ENCODE measurements around the gene ARPC5L.

Gene ARPC5L

GRCh38 chr9:124818431-124819281, 43.3 kb upstream of the ARPC5L start:
- TF ChIP-seq CTCF (IDR thresholded peaks at IDR 0.05; ENCODE audit: low read depth, low read length), result no peak
- in situ Hi-C loops (cut with HindIII; ENCODE audit: low sequenced_read_pairs), result no loop called here
- peak; percentile 39 for DNase-seq (ENCODE audit: low read depth, low spot score)
- H3K4me3 ChIP-seq (ENCODE audit: low read depth, low read length), result no peak overlapping the region

GRCh38 chr9:124820698-124821623, 41.0 kb upstream of the ARPC5L start:
- in situ Hi-C loops (cut with HindIII; ENCODE audit: low sequenced_read_pairs), result no loop called here
- no peak for TF ChIP-seq CTCF (IDR thresholded peaks at IDR 0.05; ENCODE audit: low read depth, low read length)
- no peak overlapping the region for H3K4me3 ChIP-seq (ENCODE audit: low read depth, low read length)
- no peak for DNase-seq (ENCODE audit: low read depth, low spot score)

- in situ Hi-C loops (cut with HindIII; ENCODE audit: low sequenced_read_pairs), result no loop called here
- no peak overlapping the region for H3K4me3 ChIP-seq (ENCODE audit: low read depth, low read length)
- DNase-seq (ENCODE audit: low read depth, low spot score), result no peak
- no peak for TF ChIP-seq CTCF (IDR thresholded peaks at IDR 0.05; ENCODE audit: low read depth, low read length)
Observed at GRCh38 chr9:124828489-124829333, 33.2 kb upstream of the ARPC5L start.

- in situ Hi-C loops (cut with HindIII; ENCODE audit: low sequenced_read_pairs), result no loop called here
- TF ChIP-seq CTCF (IDR thresholded peaks at IDR 0.05; ENCODE audit: low read depth, low read length), result no peak
- DNase-seq (ENCODE audit: low read depth, low spot score), result no peak
- H3K4me3 ChIP-seq (ENCODE audit: low read depth, low read length), result no peak overlapping the region
Observed at GRCh38 chr9:124829334-124829669, 32.6 kb upstream of the ARPC5L start.

- in situ Hi-C loops (cut with HindIII; ENCODE audit: low sequenced_read_pairs), result no loop called here
- DNase-seq (ENCODE audit: low read depth, low spot score), result no peak
- H3K4me3 ChIP-seq (ENCODE audit: low read depth, low read length), result no peak overlapping the region
- TF ChIP-seq CTCF (IDR thresholded peaks at IDR 0.05; ENCODE audit: low read depth, low read length), result no peak
Observed at GRCh38 chr9:124830593-124830992, 31.3 kb upstream of the ARPC5L start.

Data from astrocyte of the spinal cord (primary cell).